GM19238 (cell line): ENCODE measurements around the gene EXOC2.

ENCODE experiments used
- DNase-seq: peaks from one replicate; pipeline ENCODE4 v3.0.0; 2011; ENCODE audit warnings: low spot score; ENCODE audit not compliant: insufficient read length

The EXOC2 gene

DNA sequence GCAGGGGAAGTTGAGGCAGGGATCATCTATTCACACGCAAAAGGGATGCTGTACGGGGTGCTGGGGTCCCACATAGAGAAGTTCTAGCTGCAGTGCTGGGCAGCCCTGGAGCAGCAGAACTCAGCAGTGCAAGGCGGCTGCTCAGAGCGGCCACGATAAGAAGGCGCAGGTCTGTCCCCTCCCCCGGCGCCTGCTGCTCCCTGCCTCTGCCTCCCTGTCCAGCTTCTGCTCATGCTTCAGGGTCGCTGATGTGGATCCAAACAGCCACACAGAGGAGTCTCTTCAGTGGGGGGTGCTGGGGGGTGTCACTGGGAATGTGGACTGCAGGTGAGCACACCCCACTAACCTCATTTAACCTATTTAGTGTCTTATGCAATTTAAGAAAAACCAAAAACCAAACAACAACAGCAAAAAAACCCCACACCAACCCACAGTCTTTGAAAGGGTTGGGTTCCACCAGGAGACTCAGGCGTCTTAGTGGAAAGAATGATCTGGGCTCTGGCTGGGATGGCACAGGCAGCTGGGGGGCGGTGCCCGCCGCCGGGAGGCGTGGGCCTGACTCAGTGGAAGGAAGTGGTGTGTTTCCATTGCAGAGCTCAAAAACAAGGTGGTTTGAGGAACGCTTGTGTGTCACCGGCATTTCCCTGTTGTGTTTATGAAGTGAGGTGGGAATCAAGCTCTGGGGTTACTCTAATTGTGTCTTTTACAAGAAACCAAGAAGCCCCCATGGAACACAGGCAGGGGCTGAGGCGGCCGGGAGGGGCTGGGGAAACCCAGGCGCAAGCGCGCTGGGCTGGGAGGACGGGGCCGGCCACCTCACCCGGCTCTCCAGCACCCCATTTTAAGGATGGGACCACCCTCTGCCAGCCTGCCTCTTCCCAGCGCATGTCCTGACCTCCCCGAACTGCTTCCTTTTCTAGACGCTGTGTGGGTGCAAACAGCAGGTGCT lies 246.2 kb downstream of the EXOC2 start:
- no peak for DNase-seq

DNA sequence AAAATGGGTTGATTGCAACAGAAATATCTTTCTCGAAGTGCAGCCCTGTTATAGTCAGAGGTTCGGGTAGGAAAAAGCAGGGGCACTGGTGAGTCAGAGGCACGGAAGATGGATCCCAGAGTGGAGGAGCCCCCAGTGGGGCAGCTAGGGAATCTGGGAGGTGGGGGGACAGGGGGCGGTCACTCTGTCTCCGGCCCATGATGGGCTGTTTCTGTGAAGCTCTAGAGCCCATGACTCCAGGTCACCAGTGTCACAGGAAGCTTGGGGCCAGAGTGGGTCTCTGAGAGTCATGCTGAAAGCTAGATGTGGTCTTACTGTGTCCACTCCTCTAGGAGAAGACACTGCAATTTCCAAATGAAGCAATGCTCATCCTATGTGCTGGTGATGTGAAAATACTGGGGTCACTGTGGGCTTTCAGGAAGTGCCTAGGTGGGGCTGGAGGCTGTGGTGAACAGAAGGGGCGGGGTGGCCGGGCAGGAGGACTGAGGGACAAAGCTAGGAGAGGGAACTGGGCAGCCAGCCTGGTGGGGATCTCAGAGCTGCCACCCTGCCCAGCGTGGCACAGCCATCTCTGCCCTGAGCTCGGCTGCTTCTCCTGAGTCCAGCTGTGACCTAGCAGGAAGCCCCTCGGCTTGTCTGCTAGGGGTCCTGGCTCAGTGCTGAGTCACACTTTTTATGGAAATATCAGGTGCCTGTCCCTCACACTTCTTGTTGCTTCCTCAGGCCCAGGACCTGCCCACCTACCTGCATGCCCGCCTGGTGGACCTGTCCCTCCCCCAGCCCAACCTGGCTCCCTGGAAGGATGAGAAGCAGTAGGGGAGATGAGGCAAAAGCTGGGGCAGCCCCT lies 247.1 kb downstream of the EXOC2 start:
- DNase-seq = no peak

DNA sequence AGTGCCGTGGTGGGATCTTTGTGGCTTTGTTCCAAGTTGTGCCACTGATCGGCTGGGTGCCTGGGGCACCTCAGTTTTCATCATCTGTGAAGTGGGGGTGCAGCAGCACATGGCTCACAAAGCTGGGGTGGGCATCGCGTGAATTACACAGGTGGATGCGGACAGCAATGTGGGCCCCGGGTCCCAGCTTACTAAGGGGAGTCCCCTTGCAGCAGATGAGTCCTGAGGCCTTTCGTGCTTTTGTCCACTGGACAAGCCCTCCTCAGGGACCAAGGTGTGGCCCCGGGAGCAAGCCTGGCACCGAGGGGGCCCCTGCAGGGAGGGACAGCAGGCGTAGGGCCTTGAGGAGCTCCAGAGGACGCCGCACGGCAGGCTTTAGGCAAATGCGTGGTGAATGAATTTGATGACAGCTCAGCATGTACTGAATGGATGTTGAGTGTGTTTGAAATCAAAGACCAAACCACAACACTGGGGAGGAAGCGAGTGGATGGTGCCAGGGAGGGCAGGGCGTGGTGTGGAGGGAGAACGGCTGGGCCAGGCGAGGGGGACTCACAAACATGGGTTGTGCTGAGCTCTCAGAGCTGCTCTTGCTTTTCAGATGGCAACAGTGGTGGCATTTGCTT lies 248.2 kb downstream of the EXOC2 start:
- DNase-seq = no peak

DNA sequence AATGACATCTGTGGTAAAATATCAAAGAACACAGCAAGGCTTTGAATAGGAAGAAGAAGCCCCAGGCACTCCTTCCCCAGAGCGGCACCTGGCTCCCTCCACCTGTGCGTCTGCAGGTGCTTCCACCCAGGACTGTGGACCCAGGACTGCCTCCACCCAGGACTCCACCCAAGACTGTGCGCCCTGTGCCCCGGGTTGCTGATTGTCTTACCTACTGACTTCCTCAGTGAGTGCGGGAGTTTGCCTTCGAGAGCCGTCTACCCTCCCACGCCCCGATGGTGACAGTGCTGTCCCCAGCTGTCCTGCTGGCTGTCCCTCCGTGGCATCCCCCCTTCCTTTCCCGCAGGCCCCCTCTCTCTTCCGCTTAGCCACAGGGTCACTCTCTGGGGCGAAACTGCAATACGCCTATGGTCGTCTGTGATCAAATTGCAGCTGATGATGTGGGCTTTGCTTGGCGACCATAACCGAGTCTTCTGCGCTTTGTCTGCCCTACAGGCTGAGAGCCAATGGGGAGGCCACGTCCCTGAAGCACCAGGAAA lies 249.2 kb downstream of the EXOC2 start:
- no peak for DNase-seq

DNA sequence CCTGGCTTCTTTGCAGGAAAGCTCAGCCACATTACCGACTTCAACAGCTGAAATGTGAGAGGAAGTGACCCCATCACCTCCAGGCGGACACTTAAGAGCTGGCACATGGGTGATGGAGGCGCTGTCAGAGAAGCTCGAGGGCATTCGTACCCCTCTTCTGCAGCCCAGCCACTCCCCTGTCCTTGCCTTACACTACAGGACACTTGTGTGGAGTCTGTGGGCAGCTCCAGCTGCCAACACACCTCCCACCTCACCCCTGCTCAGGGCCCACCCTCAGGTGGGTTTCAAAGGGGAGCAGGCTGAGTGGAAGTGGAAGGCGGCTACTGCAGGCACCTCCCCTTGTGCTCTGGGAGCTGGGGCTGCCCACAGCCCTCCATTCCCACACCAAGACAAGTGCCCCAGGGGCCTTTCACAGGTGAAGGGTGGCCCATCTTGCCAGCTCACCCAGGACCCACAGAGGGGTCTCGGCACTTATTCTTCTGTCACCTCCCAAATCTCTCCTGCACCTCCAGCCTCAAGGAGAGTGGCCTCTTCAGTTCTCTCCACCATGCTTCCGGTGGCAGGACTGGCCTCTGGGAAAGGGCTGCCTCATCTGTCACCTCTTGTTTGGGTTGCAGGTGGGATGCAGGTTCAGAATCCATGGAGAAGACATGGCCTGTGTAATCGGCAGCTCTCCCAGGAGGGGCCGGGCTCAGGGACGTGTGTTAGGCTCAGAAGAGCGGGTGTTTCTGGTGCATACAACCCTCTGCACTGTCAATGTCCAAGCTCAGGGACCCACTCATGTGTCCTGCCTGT lies 251.6 kb downstream of the EXOC2 start:
- DNase-seq = no peak

DNA sequence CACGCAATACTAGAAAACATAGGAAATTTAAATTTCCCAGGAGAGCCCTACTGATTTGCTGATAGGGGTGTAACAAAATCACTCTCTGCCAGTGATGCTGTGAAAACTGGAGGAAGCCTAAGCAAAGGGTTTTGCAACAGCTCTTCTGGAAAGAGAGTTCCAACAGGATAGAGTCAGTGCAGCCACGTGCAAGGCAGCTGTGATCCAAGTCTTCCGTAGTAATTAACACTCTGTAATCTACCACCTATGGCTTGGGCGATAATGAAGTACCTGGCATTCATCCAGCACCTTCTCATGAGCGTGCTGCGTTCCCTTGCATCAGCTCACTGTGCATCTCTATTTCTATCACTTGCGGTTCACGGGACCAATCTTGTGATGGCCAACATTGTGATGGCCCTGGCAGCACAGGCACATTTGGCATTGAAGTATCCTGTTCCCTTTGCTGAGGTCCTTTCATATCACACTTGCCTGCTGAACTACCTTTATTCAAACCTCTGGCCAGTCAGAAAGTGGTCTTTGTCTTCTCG lies 253.2 kb downstream of the EXOC2 start:
- no peak for DNase-seq

DNA sequence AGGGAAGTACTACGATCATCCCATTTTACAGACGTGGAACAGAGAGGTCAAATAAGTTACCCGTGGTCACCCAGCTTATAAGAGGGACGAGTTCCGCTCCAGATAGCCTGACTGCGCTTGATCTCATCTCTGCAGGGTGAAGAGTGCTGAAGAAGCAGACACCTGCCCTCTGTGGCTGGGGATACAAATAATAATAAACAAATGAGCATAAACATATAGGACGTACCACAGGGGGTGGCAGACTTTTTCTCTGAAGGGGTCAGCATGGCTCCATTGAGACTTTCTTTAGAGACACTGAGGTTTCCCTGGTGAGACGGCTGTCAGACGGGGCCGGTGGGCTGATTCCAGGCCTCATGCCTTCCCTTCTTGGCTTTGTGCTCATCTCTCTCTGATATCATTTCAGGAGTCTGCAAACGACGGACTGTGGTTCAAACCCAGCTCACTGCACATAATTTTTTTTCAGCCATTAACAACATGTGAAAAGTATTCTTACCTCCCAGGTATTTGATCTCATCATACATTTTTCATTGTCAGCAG lies 254.2 kb downstream of the EXOC2 start:
- DNase-seq = no peak

DNA sequence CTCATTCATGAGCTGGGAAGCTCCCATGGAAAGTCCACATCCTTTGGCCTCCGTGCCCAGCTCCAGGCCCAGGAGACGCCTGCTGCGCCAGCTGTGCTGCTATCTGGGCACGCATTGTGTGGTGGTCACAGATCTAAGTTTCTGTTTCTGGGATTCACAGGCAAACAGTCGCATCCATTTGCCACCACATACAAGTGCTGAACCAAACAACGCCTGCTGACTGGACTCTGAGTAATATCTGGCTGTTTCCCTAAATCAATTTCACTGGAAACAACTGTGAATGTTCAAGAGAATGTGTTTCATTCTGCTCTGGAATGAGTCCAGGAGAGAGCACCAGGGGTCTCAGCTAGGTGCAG lies 255.9 kb downstream of the EXOC2 start:
- no peak for DNase-seq

DNA sequence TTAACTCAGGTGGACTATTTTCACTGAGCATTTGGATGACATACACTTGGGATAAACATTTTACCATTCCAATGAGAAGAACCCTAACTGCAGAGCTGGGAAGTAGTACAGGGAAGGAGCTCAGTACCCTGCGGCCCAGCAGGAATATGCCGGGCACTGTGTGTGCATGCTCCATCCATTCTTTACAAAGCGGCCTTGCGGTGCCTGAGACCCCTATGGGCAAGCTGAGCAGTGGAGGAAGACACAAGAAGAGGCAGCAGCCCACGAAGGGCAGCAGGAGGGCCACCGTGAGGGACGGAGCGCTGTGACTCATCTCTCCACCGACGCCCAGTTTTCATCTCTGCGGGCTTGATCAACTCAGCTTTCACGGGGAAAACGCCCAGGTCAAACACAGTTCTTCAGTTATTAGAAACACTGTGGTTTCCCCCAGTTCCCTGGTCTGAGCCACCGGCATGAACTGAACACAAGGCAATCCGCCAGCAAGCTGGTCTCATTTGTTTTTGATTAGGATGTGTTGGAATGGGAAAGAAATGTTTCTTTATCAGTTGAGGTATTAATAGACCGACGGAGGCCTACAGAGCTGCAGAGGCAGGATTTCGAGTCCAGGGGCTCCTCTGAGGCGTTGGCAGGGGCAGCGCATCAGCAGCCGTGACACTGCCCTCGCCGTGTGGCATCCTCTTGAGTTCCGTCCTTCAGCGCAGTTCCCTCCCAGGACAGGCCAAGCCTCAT lies 256.5 kb downstream of the EXOC2 start:
- DNase-seq = no peak

DNA sequence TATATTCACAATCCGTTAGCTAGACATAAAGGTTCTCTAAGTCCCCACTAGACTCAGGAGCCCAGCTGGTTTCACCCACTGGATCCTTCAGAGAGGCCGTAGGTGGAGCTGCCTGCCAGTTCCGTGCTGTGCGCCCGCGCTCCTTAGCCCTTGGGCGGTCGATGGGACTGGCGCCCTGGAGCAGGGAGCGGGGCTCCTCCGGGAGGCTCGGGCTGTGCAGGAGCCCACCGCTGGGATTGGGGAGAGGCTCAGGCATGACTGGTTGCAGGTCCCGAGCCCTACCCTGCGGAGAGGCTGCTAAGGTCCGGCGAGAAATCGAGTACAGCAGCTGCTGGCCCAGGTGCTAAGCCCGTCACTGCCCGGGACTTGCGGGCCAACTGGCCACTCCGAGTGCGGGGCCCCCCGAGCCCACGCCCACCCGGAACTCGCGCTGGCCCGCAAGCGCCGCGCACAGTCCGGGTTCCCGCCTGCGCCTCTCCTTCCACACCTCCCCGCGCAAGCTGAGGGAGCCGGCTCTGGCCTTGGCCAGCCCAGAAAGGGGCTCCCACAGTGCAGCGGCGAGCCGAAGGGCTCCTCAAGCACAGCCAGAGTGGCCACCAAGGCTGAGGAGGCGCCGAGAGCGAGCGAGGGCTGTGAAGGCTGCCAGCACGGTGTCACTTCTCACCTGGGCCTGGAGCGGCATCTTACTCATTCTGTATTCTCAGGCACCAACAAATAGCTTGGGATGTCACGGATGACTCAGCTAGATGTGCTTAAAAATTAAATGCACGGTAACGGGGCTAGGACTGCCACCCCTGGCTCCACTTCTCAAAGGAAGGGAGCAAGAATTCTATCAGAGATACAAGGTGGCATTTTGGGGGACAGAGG lies 257.3 kb downstream of the EXOC2 start:
- DNase-seq = no peak
